Measurements from ENCODE around the gene PRKN.

The PRKN gene

DNA sequence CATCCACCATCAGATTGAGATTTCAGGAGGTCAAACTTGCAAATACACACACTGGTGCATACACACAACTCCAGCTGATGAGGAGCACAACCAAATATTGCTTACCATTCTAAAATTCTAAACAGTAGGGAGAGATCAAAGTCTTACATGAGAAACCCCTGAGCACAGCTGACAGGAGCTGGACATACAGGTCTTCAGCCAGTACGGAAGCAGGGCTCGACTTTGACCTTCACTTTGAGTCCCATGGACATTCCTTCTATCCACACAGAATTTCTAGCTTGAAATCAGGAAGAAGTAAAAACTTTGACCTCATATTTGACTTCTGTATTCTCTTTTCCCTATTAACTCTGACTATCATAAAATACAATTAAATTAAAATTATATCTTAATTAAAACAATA, 90.2 kb downstream of the PRKN start:
- H3K9ac ChIP-seq (ENCODE audit: low read length): no peak overlapping the region
- peaks cover 14% of the 10 kb centered on the region for H3K4me1 ChIP-seq (ENCODE audit: insufficient read depth, low read length)
- no peaks in the 10 kb centered on the region for H3K9me3 ChIP-seq (ENCODE audit: low read length)
- H3K36me3 ChIP-seq (ENCODE audit: insufficient read depth, low read length): no peaks in the 10 kb centered on the region
- H3K4me3 ChIP-seq (ENCODE audit: low read depth in 1 of 2, low read length in 2 of 2): no peak overlapping the region
- no peaks in the 10 kb centered on the region for H3K27me3 ChIP-seq (ENCODE audit: control insufficient read depth in 1 of 2, insufficient read depth in 2 of 2, low read length in 2 of 2)
- no peak overlapping the region for H3K27ac ChIP-seq (ENCODE audit: low read depth, low read length)

DNA sequence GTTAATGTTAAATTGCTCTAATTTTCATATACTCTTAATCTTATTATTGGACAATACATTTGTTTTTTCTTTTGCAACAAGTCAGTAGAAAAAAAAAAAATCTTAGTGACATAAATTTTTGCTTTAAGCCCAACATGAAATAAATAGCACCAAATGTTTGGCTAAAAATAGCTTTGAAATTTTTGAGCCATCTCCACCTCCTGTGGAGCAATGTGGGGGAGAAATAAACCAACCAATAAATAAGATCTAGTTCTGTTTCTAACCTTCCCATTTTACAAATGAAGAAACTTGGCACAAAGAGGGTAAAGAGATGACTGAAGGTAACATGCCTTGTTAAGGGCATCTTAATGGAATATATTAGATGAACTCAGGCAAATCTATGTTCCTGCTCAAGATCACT, 91.4 kb downstream of the PRKN start:
- no peak overlapping the region for H3K9ac ChIP-seq (ENCODE audit: low read length)
- no peaks in the 10 kb centered on the region for H3K27me3 ChIP-seq (ENCODE audit: control insufficient read depth in 1 of 2, insufficient read depth in 2 of 2, low read length in 2 of 2)
- no peak overlapping the region for H3K4me3 ChIP-seq (ENCODE audit: low read depth in 1 of 2, low read length in 2 of 2)
- H3K27ac ChIP-seq (ENCODE audit: low read depth, low read length): no peak overlapping the region
- H3K4me1 ChIP-seq (ENCODE audit: insufficient read depth, low read length): peaks cover 14% of the 10 kb centered on the region
- no peaks in the 10 kb centered on the region for H3K36me3 ChIP-seq (ENCODE audit: insufficient read depth, low read length)
- H3K9me3 ChIP-seq (ENCODE audit: low read length): no peaks in the 10 kb centered on the region

DNA sequence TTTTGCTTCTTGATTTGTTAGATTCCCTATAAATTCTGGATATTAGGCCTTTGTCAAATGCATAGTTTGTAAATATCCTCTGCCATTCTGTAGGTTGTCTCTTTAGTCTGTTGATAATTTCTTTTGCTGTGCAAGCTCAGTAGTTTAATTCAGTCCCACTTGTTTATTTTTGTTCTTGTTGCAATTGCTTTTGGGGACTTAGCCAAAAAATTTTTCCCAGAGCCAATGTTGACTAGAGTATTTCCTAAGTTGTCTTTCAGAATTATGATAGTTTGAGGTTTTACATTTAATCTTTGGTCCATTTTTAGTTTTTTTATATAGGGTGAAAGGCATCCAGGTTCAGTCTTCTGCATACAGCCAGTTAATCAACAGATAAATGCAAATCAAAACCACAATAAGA, 96.0 kb downstream of the PRKN start:
- H3K4me3 ChIP-seq (ENCODE audit: low read depth in 1 of 2, low read length in 2 of 2): no peak overlapping the region
- no peaks in the 10 kb centered on the region for H3K36me3 ChIP-seq (ENCODE audit: insufficient read depth, low read length)
- H3K27ac ChIP-seq (ENCODE audit: low read depth, low read length): no peak overlapping the region
- no peaks in the 10 kb centered on the region for H3K27me3 ChIP-seq (ENCODE audit: control insufficient read depth in 1 of 2, insufficient read depth in 2 of 2, low read length in 2 of 2)
- H3K9ac ChIP-seq (ENCODE audit: low read length): no peak overlapping the region
- H3K4me1 ChIP-seq (ENCODE audit: insufficient read depth, low read length): peaks cover 10% of the 10 kb centered on the region
- H3K9me3 ChIP-seq (ENCODE audit: low read length): no peaks in the 10 kb centered on the region

DNA sequence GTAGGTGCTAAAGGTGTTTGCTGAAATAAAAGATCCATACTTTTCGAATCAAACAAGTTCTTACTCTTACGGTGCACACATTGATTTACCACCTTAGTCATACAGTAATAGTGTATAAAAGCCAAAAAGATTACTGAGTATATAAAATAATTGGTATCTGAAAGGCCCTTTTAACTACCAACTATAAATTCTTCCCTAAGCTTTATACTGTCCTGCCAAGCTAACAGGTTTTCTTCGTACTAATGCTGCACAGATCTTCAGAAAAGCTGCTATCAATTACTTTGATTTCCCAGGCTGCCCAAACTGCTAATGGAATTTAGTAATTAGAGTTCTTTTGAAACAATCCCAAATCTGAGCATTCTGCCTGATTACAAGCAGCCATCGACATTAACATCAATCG, 97.5 kb downstream of the PRKN start:
- no peaks in the 10 kb centered on the region for H3K4me1 ChIP-seq (ENCODE audit: insufficient read depth, low read length)
- H3K36me3 ChIP-seq (ENCODE audit: insufficient read depth, low read length): no peaks in the 10 kb centered on the region
- no peak overlapping the region for H3K4me3 ChIP-seq (ENCODE audit: low read depth in 1 of 2, low read length in 2 of 2)
- no peaks in the 10 kb centered on the region for H3K27me3 ChIP-seq (ENCODE audit: control insufficient read depth in 1 of 2, insufficient read depth in 2 of 2, low read length in 2 of 2)
- H3K9ac ChIP-seq (ENCODE audit: low read length): no peak overlapping the region
- H3K9me3 ChIP-seq (ENCODE audit: low read length): no peaks in the 10 kb centered on the region
- no peak overlapping the region for H3K27ac ChIP-seq (ENCODE audit: low read depth, low read length)

DNA sequence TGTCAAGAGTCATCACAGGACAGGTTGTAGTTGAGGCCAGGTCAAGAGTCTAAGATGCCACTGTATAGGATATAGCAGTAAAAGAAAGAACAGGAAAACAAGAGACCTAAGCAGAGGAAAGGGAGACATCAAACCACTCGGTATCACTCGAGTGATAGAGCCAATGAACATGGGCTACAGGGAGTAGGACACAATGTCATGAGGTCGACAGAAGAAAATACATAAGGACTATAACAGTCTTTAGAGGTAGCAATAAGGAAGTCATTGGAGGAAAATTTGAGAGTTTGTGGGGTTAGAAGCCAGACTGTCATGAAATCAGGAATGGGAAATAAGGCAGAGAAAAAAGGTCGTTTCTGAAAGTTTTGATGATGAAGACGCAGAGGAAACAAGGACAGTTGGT, 99.7 kb downstream of the PRKN start:
- H3K9ac ChIP-seq (ENCODE audit: low read length): no peak overlapping the region
- no peaks in the 10 kb centered on the region for H3K36me3 ChIP-seq (ENCODE audit: insufficient read depth, low read length)
- H3K27ac ChIP-seq (ENCODE audit: low read depth, low read length): no peak overlapping the region
- H3K9me3 ChIP-seq (ENCODE audit: low read length): no peaks in the 10 kb centered on the region
- no peak overlapping the region for H3K4me3 ChIP-seq (ENCODE audit: low read depth in 1 of 2, low read length in 2 of 2)
- H3K27me3 ChIP-seq (ENCODE audit: control insufficient read depth in 1 of 2, insufficient read depth in 2 of 2, low read length in 2 of 2): no peaks in the 10 kb centered on the region
- no peaks in the 10 kb centered on the region for H3K4me1 ChIP-seq (ENCODE audit: insufficient read depth, low read length)

DNA sequence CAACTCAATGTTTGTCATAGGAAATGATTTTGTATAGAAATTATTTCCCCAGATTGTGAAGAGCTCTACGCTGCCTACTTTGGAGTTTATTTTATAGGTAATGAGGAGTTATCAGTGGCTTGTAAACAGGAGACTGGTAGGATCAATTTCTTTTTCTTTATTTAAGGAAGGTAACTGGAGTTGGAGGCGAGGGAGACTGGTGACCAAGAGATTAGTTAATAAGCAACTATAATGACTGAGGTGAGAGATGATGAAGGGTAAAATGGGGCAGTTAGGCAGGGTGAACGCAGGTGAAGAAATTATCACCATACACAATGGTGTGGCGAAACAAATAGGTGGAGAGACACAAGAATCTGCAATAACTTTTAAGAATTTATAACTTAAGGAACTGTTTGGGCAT, 100.2 kb downstream of the PRKN start:
- Histone ChIP-seq H3K9ac (ENCODE audit: low read length) (no peak overlapping the region), H3K9me3 (ENCODE audit: low read length) (no peaks in the 10 kb centered on the region), H3K27ac (ENCODE audit: low read depth, low read length) (no peak overlapping the region), H3K27me3 (ENCODE audit: control insufficient read depth in 1 of 2, insufficient read depth in 2 of 2, low read length in 2 of 2) (no peaks in the 10 kb centered on the region), H3K4me3 (ENCODE audit: low read depth in 1 of 2, low read length in 2 of 2) (no peak overlapping the region), H3K36me3 (ENCODE audit: insufficient read depth, low read length) (no peaks in the 10 kb centered on the region), H3K4me1 (ENCODE audit: insufficient read depth, low read length) (no peaks in the 10 kb centered on the region)

DNA sequence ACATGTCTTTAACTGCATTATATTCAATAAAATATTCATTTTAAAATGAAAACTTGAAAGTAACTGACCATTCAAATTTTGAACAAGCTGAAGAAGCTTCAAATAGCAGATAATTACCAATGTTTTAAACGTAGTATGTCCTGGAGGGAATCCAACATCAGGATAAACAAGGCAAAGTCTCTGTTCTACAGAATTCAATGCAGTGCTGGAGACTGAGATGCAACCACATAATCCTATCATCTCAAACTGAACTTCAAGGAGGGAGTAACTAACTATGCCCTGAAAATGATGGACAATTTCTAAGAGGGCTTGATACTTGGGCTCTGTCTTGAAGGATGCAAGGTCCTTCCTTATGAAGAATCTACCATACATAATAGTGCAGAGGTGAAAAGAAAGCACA, 100.7 kb downstream of the PRKN start:
- Histone ChIP-seq H3K36me3 (ENCODE audit: insufficient read depth, low read length) (no peaks in the 10 kb centered on the region), H3K27ac (ENCODE audit: low read depth, low read length) (no peak overlapping the region), H3K4me3 (ENCODE audit: low read depth in 1 of 2, low read length in 2 of 2) (no peak overlapping the region), H3K4me1 (ENCODE audit: insufficient read depth, low read length) (no peaks in the 10 kb centered on the region), H3K9me3 (ENCODE audit: low read length) (no peaks in the 10 kb centered on the region), H3K9ac (ENCODE audit: low read length) (no peak overlapping the region), H3K27me3 (ENCODE audit: control insufficient read depth in 1 of 2, insufficient read depth in 2 of 2, low read length in 2 of 2) (no peaks in the 10 kb centered on the region)

DNA sequence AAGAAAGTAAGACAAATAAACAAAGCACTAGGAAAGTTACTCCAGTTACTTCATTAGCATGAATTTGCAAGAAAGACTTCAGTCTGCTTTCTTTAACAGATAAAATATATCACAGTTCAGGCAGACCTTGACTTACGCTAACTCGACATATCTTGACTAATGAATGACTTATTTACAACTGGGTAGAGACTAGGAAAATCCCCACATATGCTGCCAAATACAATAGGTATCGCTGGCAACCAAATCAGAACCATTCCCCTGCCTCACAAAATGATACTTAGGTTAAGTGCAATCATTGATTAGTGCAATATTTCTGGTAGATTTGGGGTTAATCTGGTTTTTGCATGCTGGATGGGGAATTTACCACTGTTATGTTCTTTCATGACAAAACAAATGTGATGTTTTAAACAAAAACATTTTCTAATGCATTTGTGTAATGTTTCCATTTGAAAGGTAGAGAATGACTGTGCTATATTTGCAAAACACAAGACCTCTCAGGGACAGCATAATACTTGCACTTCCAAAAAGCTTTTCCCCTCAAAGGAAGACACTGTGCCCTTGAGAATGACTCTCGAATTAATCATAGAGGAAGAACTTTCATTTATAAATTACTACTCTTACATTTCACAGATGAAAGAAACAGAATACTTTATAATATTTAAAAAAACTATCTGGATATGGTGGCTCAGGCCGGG, 101.6 kb downstream of the PRKN start:
- H3K4me1 ChIP-seq (ENCODE audit: insufficient read depth, low read length): no peaks in the 10 kb centered on the region
- H3K9me3 ChIP-seq (ENCODE audit: low read length): no peaks in the 10 kb centered on the region
- no peak overlapping the region for H3K27ac ChIP-seq (ENCODE audit: low read depth, low read length)
- no peaks in the 10 kb centered on the region for H3K36me3 ChIP-seq (ENCODE audit: insufficient read depth, low read length)
- no peak overlapping the region for H3K9ac ChIP-seq (ENCODE audit: low read length)
- no peak overlapping the region for H3K4me3 ChIP-seq (ENCODE audit: low read depth in 1 of 2, low read length in 2 of 2)
- H3K27me3 ChIP-seq (ENCODE audit: control insufficient read depth in 1 of 2, insufficient read depth in 2 of 2, low read length in 2 of 2): no peaks in the 10 kb centered on the region

DNA sequence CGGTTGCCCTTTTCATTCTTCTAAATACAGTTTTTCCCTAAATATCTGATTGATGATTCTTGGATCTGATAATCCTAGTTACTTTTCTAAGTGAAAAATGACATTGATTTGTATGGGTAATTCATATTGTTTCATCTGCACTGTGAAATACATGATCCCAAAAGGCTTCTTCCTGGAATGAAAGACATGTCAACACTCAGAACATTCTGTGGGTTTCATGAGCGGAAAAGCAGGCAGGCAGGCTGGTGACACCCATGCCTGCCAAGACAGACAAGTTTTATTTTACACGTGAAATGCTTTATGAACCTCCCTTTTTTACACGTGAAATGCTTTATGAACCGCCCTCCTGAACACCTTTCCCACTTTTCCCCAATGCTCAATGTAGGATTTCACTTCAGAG, 105.0 kb downstream of the PRKN start:
- Histone ChIP-seq H3K4me3 (ENCODE audit: low read depth in 1 of 2, low read length in 2 of 2) (no peak overlapping the region), H3K27me3 (ENCODE audit: control insufficient read depth in 1 of 2, insufficient read depth in 2 of 2, low read length in 2 of 2) (no peaks in the 10 kb centered on the region), H3K9me3 (ENCODE audit: low read length) (no peaks in the 10 kb centered on the region), H3K4me1 (ENCODE audit: insufficient read depth, low read length) (no peaks in the 10 kb centered on the region), H3K27ac (ENCODE audit: low read depth, low read length) (no peak overlapping the region), H3K9ac (ENCODE audit: low read length) (no peak overlapping the region), H3K36me3 (ENCODE audit: insufficient read depth, low read length) (no peaks in the 10 kb centered on the region)

DNA sequence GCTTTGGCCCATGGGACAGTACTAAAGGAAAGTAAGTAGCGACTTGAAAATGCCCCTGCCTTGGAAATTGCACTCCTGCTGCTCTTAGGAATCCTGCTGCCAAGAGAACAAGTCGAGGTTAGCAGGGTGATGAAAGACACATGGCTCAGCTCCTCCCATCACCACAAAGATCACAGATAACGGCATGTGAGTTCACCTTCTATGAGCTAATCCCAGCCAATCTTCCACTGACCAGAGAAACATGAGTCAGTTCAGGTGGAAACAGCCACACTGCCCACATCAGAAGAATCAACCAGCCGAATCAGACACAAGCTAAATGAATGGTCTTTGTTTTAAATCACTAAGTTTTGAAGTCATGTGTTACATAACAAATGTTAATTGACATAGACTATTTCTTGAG, 106.3 kb downstream of the PRKN start:
- Histone ChIP-seq H3K4me3 (ENCODE audit: low read depth in 1 of 2, low read length in 2 of 2) (no peak overlapping the region), H3K36me3 (ENCODE audit: insufficient read depth, low read length) (no peaks in the 10 kb centered on the region), H3K4me1 (ENCODE audit: insufficient read depth, low read length) (no peaks in the 10 kb centered on the region), H3K27ac (ENCODE audit: low read depth, low read length) (no peak overlapping the region), H3K27me3 (ENCODE audit: control insufficient read depth in 1 of 2, insufficient read depth in 2 of 2, low read length in 2 of 2) (no peaks in the 10 kb centered on the region), H3K9me3 (ENCODE audit: low read length) (no peaks in the 10 kb centered on the region), H3K9ac (ENCODE audit: low read length) (no peak overlapping the region)

DNA sequence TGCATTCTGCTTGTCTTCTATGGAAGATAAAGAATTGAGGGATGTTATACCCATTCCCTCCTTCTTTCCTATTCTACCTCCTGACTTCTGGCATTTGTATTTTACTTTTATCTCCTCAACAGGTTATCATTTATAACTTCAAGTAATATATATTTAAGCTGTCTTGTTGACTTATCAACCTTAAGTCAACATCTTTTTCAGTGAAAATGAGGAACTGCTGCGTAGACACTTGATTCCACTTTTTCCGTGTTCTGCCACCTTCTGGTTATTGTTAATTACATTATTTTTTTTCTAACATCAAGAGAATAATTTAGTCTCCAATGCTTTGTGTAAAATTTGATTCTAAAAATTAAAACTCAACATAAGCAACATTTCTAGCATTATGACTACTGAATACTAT, 107.5 kb downstream of the PRKN start:
- Histone ChIP-seq H3K4me3 (ENCODE audit: low read depth in 1 of 2, low read length in 2 of 2) (no peak overlapping the region), H3K27me3 (ENCODE audit: control insufficient read depth in 1 of 2, insufficient read depth in 2 of 2, low read length in 2 of 2) (no peaks in the 10 kb centered on the region), H3K4me1 (ENCODE audit: insufficient read depth, low read length) (no peaks in the 10 kb centered on the region), H3K36me3 (ENCODE audit: insufficient read depth, low read length) (no peaks in the 10 kb centered on the region), H3K9me3 (ENCODE audit: low read length) (no peaks in the 10 kb centered on the region), H3K9ac (ENCODE audit: low read length) (no peak overlapping the region), H3K27ac (ENCODE audit: low read depth, low read length) (no peak overlapping the region)

DNA sequence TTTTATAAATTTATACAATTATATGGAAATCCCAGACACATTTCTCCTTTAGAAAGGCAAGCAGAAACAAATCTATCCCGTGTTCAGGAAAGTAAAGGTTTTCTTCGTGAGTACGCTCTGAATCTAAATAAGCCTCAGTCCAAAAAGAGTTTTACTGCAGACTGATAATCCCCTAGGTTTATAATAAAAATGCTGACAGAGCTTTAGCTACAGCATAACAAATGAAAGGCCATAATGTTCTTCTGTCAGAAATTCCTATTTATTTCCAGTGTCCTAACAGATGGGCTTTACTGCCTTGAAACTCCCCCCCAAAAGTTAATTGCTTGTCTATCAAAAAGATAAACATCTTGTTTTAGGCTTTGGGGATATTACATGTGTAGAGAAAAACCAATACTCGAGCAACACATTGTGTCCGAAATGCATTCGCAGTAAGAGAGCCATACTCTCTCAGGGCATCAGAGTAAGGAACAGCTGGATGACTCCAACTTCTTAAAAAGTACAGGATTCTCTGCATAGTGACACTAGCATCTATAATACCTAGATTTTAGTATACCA, 109.0 kb downstream of the PRKN start:
- H3K4me3 ChIP-seq (ENCODE audit: low read depth in 1 of 2, low read length in 2 of 2): no peak overlapping the region
- H3K9me3 ChIP-seq (ENCODE audit: low read length): no peaks in the 10 kb centered on the region
- no peaks in the 10 kb centered on the region for H3K4me1 ChIP-seq (ENCODE audit: insufficient read depth, low read length)
- no peaks in the 10 kb centered on the region for H3K27me3 ChIP-seq (ENCODE audit: control insufficient read depth in 1 of 2, insufficient read depth in 2 of 2, low read length in 2 of 2)
- no peak overlapping the region for H3K27ac ChIP-seq (ENCODE audit: low read depth, low read length)
- no peak overlapping the region for H3K9ac ChIP-seq (ENCODE audit: low read length)
- no peaks in the 10 kb centered on the region for H3K36me3 ChIP-seq (ENCODE audit: insufficient read depth, low read length)
